Suprapubic skin (tissue), 4 donors: Measurements from ENCODE around the gene SARS1.

Experiments
- EP300 ChIP-seq: sonication (generic); formaldehyde crosslinking; IDR thresholded peaks from one replicate; pipeline ENCODE4 v1.6.1; 2017; ENCODE audit warnings: antibody characterized with exemption
- POLR2A ChIP-seq, 2 donors: fragments of 450-650 bp; IDR thresholded peaks; one replicate each; pipeline ENCODE4 v1.6.1; 2017; ENCODE audit warnings: antibody characterized with exemption in 2 of 2, mild to moderate bottlenecking in 2 of 2, moderate library complexity in 2 of 2
- POLR2AphosphoS5 ChIP-seq, 3 donors: sonication (generic); formaldehyde crosslinking; IDR thresholded peaks; one replicate each; pipeline ENCODE4 v1.6.1; 2017; ENCODE audit warnings: antibody characterized with exemption in 3 of 3
- TF ChIP-seq, protein P1 (sequence below), 2 donors: fragments of 200-600 bp in 1 of 2; fragments of 450-650 bp in 1 of 2; sonication (generic) in 1 of 2; IDR thresholded peaks; one replicate each; pipeline ENCODE4 v1.5.1; 2016 to 2019; ENCODE audit warnings: antibody characterized with exemption in 2 of 2, mild to moderate bottlenecking in 1 of 2, moderate library complexity in 1 of 2

DNA sequence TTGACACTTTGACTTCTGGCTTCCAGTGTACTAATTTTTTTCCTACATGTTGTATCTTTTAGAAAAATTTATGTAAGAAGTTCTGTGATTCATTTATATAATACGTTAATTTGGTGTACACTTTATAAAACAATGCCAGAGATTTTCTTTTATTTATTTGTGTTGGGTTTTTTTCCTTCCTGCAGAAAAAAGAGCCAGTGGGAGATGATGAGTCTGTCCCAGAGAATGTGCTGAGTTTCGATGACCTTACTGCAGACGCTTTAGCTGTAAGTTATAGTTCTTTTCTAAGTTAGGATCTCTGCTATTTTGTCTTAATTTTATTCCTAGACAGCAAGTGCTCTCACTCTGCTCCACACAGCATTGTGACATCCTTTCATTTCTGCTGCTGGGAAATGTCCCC, 14.4 kb downstream of the SARS1 start:
- TF ChIP-seq, protein P1, sequence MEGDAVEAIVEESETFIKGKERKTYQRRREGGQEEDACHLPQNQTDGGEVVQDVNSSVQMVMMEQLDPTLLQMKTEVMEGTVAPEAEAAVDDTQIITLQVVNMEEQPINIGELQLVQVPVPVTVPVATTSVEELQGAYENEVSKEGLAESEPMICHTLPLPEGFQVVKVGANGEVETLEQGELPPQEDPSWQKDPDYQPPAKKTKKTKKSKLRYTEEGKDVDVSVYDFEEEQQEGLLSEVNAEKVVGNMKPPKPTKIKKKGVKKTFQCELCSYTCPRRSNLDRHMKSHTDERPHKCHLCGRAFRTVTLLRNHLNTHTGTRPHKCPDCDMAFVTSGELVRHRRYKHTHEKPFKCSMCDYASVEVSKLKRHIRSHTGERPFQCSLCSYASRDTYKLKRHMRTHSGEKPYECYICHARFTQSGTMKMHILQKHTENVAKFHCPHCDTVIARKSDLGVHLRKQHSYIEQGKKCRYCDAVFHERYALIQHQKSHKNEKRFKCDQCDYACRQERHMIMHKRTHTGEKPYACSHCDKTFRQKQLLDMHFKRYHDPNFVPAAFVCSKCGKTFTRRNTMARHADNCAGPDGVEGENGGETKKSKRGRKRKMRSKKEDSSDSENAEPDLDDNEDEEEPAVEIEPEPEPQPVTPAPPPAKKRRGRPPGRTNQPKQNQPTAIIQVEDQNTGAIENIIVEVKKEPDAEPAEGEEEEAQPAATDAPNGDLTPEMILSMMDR (IDR thresholded peaks at IDR 0.05) = no peak
- TF ChIP-seq EP300 (no peak), POLR2A (IDR thresholded peaks at IDR 0.05) (no peak), POLR2AphosphoS5 (IDR thresholded peaks at IDR 0.05) (no peak)
